Middle frontal gyrus (tissue), 1 donor: ENCODE data around the gene AASS.

Source experiments
- DNase-seq: peaks from one replicate; pipeline ENCODE4 v3.0.0-alpha.2; 2015; ENCODE audit warnings: low spot score; ENCODE audit errors: extremely low spot score

The AASS gene

DNA sequence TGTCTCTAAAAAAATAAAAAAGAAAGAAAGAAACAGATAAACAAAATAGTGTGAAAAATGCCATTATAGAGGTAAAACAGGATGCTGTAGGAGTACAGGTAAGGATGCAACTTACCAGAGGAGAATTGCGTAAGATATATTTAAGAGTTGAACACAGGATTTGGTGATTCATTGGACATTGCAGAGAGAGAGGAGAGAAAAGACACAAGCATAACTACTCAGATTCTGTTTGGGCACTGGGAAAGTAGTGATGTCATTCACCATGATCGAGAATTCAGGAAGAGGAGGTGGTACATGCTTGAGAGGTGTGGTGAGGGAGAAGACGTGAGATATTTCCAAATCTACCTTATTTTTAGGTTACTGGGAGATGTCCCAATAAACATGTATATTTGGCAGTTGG is 97.6 kb downstream of the AASS start:
- DNase-seq: no peak

GRCh38 chr7:122040147-122040546 is 103.9 kb downstream of the AASS start:
- DNase-seq: no peak

DNA sequence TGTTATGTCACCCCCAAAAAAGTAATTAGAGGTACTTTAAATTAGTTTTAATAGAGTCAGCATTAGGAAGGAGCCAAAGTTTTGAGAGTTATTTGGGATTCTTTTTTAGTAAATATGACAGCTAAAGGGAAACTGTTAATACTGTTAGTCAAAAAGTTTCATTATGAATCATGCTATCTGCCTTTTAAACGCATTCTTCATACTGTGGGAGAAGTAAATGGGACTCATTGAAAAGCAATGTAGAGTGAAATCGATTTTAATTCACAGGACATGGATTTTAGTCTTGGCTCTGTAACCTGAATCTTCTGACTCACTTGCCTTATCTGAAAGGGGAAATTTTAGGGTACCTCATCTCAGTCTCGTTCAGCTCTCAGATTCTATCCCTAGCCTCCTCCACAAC is 105.1 kb downstream of the AASS start:
- no peak for DNase-seq

GRCh38 chr7:122038134-122038533 is 105.9 kb downstream of the AASS start:
- DNase-seq: no peak

DNA sequence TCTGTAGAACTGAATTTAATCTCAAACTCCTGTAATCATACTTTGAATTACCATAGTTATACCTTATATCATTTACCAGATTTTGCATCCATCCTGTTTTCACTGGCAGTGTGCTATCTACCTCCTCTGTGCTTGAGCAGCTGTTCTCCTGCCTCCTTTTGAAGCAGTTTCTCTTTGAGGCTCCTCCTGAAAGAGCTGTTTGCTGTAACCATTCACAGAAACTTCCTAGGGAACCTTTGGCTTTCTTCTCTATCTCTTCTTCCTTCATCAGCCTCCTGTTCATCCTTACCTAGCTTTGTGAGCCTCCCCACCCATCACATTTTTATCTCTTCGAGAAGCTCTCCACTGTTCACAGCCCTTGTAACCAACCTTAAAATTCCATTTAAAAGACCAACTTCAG is 108.2 kb downstream of the AASS start:
- no peak for DNase-seq

- no peak for DNase-seq
Observed at GRCh38 chr7:122033641-122034040, 110.4 kb downstream of the AASS start.

DNA sequence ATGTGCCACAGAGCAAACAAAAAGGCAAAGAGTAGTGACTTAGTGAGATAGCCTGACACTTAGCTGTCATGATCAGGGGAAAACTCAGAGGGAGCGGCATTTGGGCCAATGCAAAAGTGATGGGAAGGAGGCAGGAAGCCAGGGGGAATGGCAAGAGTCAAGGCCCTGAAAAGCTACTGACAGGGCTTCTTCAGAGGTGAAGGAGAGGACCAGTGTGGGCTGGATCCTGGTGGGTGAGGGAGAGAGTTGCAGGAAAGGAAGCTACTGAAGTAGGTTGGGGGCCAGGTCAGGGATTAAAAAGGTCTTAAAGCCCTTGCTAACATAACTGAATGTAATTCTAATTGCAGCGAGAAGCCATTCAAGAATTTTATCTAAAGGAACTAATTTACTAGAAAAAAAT is 117.0 kb downstream of the AASS start:
- DNase-seq: no peak
